ENCODE results near the gene TCP11L2. TPM values are rescaled to one million over a fixed set of nuclear protein-coding genes. Genes with fewer than 3 reads are reported as not detected.

TCP11L2 gene
- total and polyA plus RNA-seq, 4 donors = 2.5 to 98.1 (median 5.9) TPM

- no peak for TF ChIP-seq SP1 (IDR thresholded peaks at IDR 0.05)
- no peak for TF ChIP-seq TAF1 (conservative IDR thresholded peaks at IDR 0.05)
- no peak for TF ChIP-seq HNF4A (conservative IDR thresholded peaks at IDR 0.05)
- no peak for TF ChIP-seq EGR1 (IDR thresholded peaks at IDR 0.05; ENCODE audit: low read depth in 2 of 2)
- TF ChIP-seq NR2F2 (IDR thresholded peaks at IDR 0.05) = no peak
- no peak for TF ChIP-seq GABPA (IDR thresholded peaks at IDR 0.05 in 1 of 2, conservative IDR thresholded peaks at IDR 0.05 in 1 of 2)
- no peak for TF ChIP-seq FOXA2 (IDR thresholded peaks at IDR 0.05)
- TF ChIP-seq HNF4G (IDR thresholded peaks at IDR 0.05) = no peak
- no peak for TF ChIP-seq RXRA (IDR thresholded peaks at IDR 0.05)
- TF ChIP-seq FOXA1 (IDR thresholded peaks at IDR 0.05) = no peak
- no peak for TF ChIP-seq REST (IDR thresholded peaks at IDR 0.05)
- Histone ChIP-seq H3K4me3 (ENCODE audit: low read depth in 1 of 3, low read length in 3 of 3) (no peak overlapping the region), H3K9me3 (ENCODE audit: control insufficient read depth in 4 of 4, low read length in 3 of 4) (no peaks in the 10 kb centered on the region), H3K27ac (ENCODE audit: low read depth in 1 of 2, low read length in 2 of 2) (no peak overlapping the region), H3K4me1 (ENCODE audit: control insufficient read depth in 4 of 4, insufficient read depth in 4 of 4, low read length in 3 of 4) (peaks cover 0 to 25% (median 16%) of the 10 kb centered on the region in 4 donors), H3K27me3 (ENCODE audit: control insufficient read depth in 4 of 4, insufficient read depth in 4 of 4, low read length in 3 of 4) (no peaks in the 10 kb centered on the region), H3K36me3 (ENCODE audit: control insufficient read depth in 4 of 4, insufficient read depth in 3 of 4, low read depth in 1 of 4, low read length in 3 of 4) (no peaks in the 10 kb centered on the region), H3K9ac (ENCODE audit: low read depth in 1 of 2, low read length in 2 of 2) (no peak overlapping the region)
- DNase-seq (ENCODE audit: low spot score) = no peak
- 69% methylated on average over 3 of the region's 3 CpGs for WGBS
Observed at GRCh38 chr12:106281056-106281782, 21.3 kb upstream of the TCP11L2 start.

- no peak overlapping the region for H3K27ac ChIP-seq (ENCODE audit: low read depth in 1 of 2, low read length in 2 of 2)
- no peaks in the 10 kb centered on the region for H3K9me3 ChIP-seq (ENCODE audit: control insufficient read depth in 4 of 4, low read length in 3 of 4)
- H3K36me3 ChIP-seq (ENCODE audit: control insufficient read depth in 4 of 4, insufficient read depth in 3 of 4, low read depth in 1 of 4, low read length in 3 of 4) = no peaks in the 10 kb centered on the region
- H3K27me3 ChIP-seq (ENCODE audit: control insufficient read depth in 4 of 4, insufficient read depth in 4 of 4, low read length in 3 of 4) = no peaks in the 10 kb centered on the region
- no peak for DNase-seq (ENCODE audit: low spot score)
- WGBS = 62% methylated on average over 4 of the region's 4 CpGs
- TF ChIP-seq GABPA (IDR thresholded peaks at IDR 0.05 in 1 of 2, conservative IDR thresholded peaks at IDR 0.05 in 1 of 2) = no peak
- peak in 1 of 2 donors; percentile 51 for TF ChIP-seq RXRA (IDR thresholded peaks at IDR 0.05)
- TF ChIP-seq HNF4A (conservative IDR thresholded peaks at IDR 0.05) = peak in 1 of 2 donors; percentile 23
- no peak overlapping the region for H3K9ac ChIP-seq (ENCODE audit: low read depth in 1 of 2, low read length in 2 of 2)
- H3K4me3 ChIP-seq (ENCODE audit: low read depth in 1 of 3, low read length in 3 of 3) = no peak overlapping the region
- peaks cover 0 to 25% (median 16%) of the 10 kb centered on the region in 4 donors for H3K4me1 ChIP-seq (ENCODE audit: control insufficient read depth in 4 of 4, insufficient read depth in 4 of 4, low read length in 3 of 4)
Observed at GRCh38 chr12:106281804-106282203, 20.7 kb upstream of the TCP11L2 start.

GRCh38 chr12:106282457-106283097 lies 20.0 kb upstream of the TCP11L2 start:
- Histone ChIP-seq H3K9me3 (ENCODE audit: control insufficient read depth in 4 of 4, low read length in 3 of 4) (no peaks in the 10 kb centered on the region), H3K4me3 (ENCODE audit: low read depth in 1 of 3, low read length in 3 of 3) (no peak overlapping the region), H3K9ac (ENCODE audit: low read depth in 1 of 2, low read length in 2 of 2) (peak overlapping the region in 1 of 2 donors; percentile 48), H3K27me3 (ENCODE audit: control insufficient read depth in 4 of 4, insufficient read depth in 4 of 4, low read length in 3 of 4) (no peaks in the 10 kb centered on the region), H3K4me1 (ENCODE audit: control insufficient read depth in 4 of 4, insufficient read depth in 4 of 4, low read length in 3 of 4) (peaks cover 0 to 25% (median 16%) of the 10 kb centered on the region in 4 donors), H3K36me3 (ENCODE audit: control insufficient read depth in 4 of 4, insufficient read depth in 3 of 4, low read depth in 1 of 4, low read length in 3 of 4) (no peaks in the 10 kb centered on the region), H3K27ac (ENCODE audit: low read depth in 1 of 2, low read length in 2 of 2) (peak overlapping the region; percentile 23 to 39)
- peak; percentile 63 for DNase-seq (ENCODE audit: low spot score)
- 15% methylated on average over 7 of the region's 7 CpGs for WGBS
- TF ChIP-seq JUND (IDR thresholded peaks at IDR 0.05) (peak; percentile 14 to 81), RXRA (IDR thresholded peaks at IDR 0.05) (peak; percentile 37 to 77), REST (IDR thresholded peaks at IDR 0.05) (peak; percentile 71), ZBTB33 (IDR thresholded peaks at IDR 0.05) (peak; percentile 34), YY1 (IDR thresholded peaks at IDR 0.05) (peak; percentile 64), FOXA2 (IDR thresholded peaks at IDR 0.05) (peak; percentile 67), CTCF (IDR thresholded peaks at IDR 0.05; ENCODE audit: low read depth, low read length, missing input control) (peak; percentile 93)

All from liver (tissue), 9 donors.